Measurements from ENCODE around the gene VIPR2. TPM values are rescaled to one million over a fixed set of nuclear protein-coding genes. Genes with fewer than 3 reads are reported as not detected.

VIPR2 gene, protein sequence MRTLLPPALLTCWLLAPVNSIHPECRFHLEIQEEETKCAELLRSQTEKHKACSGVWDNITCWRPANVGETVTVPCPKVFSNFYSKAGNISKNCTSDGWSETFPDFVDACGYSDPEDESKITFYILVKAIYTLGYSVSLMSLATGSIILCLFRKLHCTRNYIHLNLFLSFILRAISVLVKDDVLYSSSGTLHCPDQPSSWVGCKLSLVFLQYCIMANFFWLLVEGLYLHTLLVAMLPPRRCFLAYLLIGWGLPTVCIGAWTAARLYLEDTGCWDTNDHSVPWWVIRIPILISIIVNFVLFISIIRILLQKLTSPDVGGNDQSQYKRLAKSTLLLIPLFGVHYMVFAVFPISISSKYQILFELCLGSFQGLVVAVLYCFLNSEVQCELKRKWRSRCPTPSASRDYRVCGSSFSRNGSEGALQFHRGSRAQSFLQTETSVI
- total RNA-seq (under 1 TPM; 0.47 to 0.50 TPM), polyA plus RNA-seq (ENCODE audit: insufficient read length in 6 of 6) (under 1 TPM; 0.28 to 0.80 (median 0.37) TPM)
- long read RNA-seq, donor 1: 0 reads
- long read RNA-seq, donor 2: 0 reads
- long read RNA-seq, donor 3: 0 reads
- long read RNA-seq, donor 4: 0 reads
- long read RNA-seq, donor 5: 0 reads
- long read RNA-seq, donor 6: 0 reads
- long read RNA-seq, donor 7: 0 reads
- long read RNA-seq, donor 8: 0 reads
- long read RNA-seq, donor 9: 0 reads
- long read RNA-seq, donor 10: 0 reads
- long read RNA-seq, donor 11, partial matches to known transcripts: 0 of 3 reads
- long read RNA-seq, donor 11, other reads (novel, unspliced or antisense): 0 of 3 reads
- long read RNA-seq, donor 12: 0 reads

DNA sequence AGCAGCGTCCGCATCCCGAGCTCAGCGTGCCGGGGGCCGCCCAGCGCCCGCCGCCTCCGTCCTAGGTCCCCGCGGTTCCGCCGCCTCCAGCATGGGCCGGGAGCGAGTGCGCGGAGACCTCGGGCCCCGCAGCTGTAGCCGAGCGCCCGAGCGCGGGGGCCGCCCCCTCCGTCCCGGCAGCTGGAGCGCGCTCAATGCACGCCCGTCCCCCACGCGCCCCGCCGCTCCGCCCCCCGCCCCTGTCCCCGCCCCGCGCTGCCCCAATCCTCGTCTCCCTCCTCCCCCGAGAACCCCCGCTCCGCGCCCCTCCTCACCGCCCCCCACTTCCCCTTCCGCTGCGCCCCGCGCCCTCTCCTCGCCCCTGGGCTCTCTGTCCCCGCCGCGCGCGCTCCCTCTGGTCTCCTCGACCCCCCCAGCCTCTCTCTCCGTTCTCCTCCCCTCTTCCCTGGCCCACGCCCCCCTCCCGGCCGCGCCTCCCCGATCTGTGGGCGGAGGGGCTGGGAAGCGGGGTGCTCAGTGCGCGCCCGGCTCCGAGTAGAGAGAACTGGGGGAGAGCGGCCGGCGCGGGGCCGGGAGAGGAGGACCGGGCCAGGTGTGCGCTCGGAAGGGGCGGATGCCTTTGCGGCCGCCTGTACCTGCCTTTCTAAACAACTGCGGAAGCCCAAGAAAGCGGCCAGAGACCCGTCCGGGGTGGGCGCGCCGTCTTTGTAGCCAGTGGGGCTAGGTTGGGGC is at the start of gene VIPR2:
Gene VIPR2, minus strand, starts transcription at position 110 of the 732 bp plus-strand sequence. Its CDS starts 96 bp downstream, at position 14.
- no peaks in the 10 kb centered on the region for H3K36me3 ChIP-seq
- no peak within 1 kb of the TSS for H3K27ac ChIP-seq
- peak; percentile 36 for ATAC-seq
- no peaks in the 10 kb centered on the region for H3K9me3 ChIP-seq
- peaks cover 35 to 78% of the 10 kb centered on the region in 2 donors for H3K27me3 ChIP-seq
- intact Hi-C loops (cut with DNase I): no loop called here
- H3K4me3 ChIP-seq: peak within 1 kb of the TSS; percentile 5 to 30
- peaks cover 5 to 20% of the 10 kb centered on the region in 2 donors for H3K4me1 ChIP-seq
- no peak for TF ChIP-seq CTCF (IDR thresholded peaks at IDR 0.05)
- no peak for DNase-seq

GRCh38 chr7:159193543-159194090 is 49.0 kb upstream of the VIPR2 start:
- Histone ChIP-seq H3K4me3 (no peak overlapping the region), H3K9me3 (no peaks in the 10 kb centered on the region), H3K4me1 (peaks cover 0 to 10% of the 10 kb centered on the region in 2 donors), H3K27me3 (peaks cover 0 to 15% of the 10 kb centered on the region in 2 donors), H3K27ac (no peak overlapping the region), H3K36me3 (no peaks in the 10 kb centered on the region)
- ATAC-seq (no peak), DNase-seq (no peak)
- intact Hi-C loops (cut with DNase I): no loop called here
- TF ChIP-seq CTCF (IDR thresholded peaks at IDR 0.05): no peak

- DNase-seq: no peak
These were observed 48.2 kb upstream of the VIPR2 start for GRCh38 chr7:159192725-159193453.

GRCh38 chr7:159192013-159192412 is 47.3 kb upstream of the VIPR2 start:
- DNase-seq (no peak), ATAC-seq (no peak)
- Histone ChIP-seq H3K36me3 (no peaks in the 10 kb centered on the region), H3K9me3 (peaks cover 0 to 14% of the 10 kb centered on the region in 2 donors), H3K4me1 (peaks cover 0 to 1% of the 10 kb centered on the region in 2 donors), H3K27me3 (peaks cover 0 to 15% of the 10 kb centered on the region in 2 donors), H3K4me3 (no peak overlapping the region), H3K27ac (no peak overlapping the region)
- intact Hi-C loops (cut with DNase I): no loop called here
- TF ChIP-seq CTCF (IDR thresholded peaks at IDR 0.05): no peak

More at GRCh38 chr7:159192725-159193453, 48.2 kb upstream of the VIPR2 start:
- Histone ChIP-seq H3K27me3 (peaks cover 0 to 15% of the 10 kb centered on the region in 2 donors), H3K4me1 (peaks cover 0 to 9% of the 10 kb centered on the region in 2 donors), H3K9me3 (peaks cover 0 to 6% of the 10 kb centered on the region in 2 donors), H3K4me3 (no peak overlapping the region), H3K27ac (no peak overlapping the region), H3K36me3 (no peaks in the 10 kb centered on the region)
- no peak for ATAC-seq
- no peak for TF ChIP-seq CTCF (IDR thresholded peaks at IDR 0.05)
- intact Hi-C loops (cut with DNase I): no loop called here
